HL-60/S4 treated with retinoic acid at 250 ng/mL for 4 days and 3 days (cell line): ENCODE measurements around the gene DDX10.
"Not testable (repeated sequence)": the region's sequence is repeated elsewhere in the genome, so short reads cannot be mapped to it uniquely, and the experiment has no call there.

Experiments
- in situ Hi-C: fragments of 300-500 bp; cut with MboI; formaldehyde crosslinking; loops from 2 replicates; pipeline ENCODE4 v1.7.0; 2022; ENCODE audit warnings: low sequenced_read_pairs

Gene DDX10

DNA sequence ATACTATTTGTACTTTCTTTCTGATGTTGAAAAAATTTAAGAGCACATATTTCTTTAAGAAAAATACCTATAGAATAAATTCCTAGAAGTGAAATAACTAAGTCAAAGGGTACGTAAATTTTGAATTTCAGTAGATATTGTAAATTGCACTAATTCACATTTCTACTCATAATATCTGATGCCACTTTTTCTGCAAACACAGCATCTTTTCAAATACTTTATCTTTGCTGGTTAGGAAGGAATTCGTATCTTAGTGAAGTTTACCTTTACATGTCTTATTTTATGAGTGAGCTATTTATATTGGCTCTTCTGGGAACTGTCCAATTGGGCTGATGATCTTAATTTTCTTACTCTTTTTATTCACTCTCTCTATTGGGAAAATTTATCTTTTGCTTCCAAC lies 148.2 kb downstream of the DDX10 start:
- in situ Hi-C loops: no loop called here

GRCh38 chr11:108817976-108818375 lies 153.1 kb downstream of the DDX10 start:
- in situ Hi-C loops: no loop called here

- in situ Hi-C loops: no loop called here
These were observed 154.1 kb downstream of the DDX10 start for GRCh38 chr11:108818971-108819370.

- in situ Hi-C loops: no loop called here
These were observed 155.1 kb downstream of the DDX10 start for GRCh38 chr11:108819957-108820356.

DNA sequence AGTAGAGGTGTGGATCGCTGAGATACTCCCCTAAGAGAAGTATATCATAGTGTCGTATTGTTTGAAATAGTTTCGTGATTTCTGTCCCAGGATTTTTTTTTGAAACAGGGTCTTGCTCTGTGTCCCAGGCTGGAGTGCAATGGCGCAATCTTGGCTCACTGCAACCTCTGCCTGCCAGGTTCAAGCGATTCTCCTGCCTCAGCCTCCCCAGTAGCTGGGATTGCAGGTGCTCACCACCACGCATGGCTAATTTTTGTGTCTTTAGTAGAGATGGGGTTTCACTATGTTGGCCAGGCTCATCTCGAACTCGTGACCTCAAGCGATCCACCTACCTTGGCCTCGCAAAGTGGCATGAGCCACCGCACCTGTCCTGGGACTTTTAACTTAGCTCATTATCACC lies 159.1 kb downstream of the DDX10 start:
- in situ Hi-C loops: not testable (repeated sequence)

- in situ Hi-C loops: no loop called here
These were observed 159.7 kb downstream of the DDX10 start for GRCh38 chr11:108824545-108824944.

GRCh38 chr11:108825381-108825780 lies 160.5 kb downstream of the DDX10 start:
- in situ Hi-C loops: no loop called here

GRCh38 chr11:108826136-108826535 lies 161.3 kb downstream of the DDX10 start:
- in situ Hi-C loops: no loop called here

GRCh38 chr11:108835624-108836023 lies 170.8 kb downstream of the DDX10 start:
- in situ Hi-C loops: no loop called here

DNA sequence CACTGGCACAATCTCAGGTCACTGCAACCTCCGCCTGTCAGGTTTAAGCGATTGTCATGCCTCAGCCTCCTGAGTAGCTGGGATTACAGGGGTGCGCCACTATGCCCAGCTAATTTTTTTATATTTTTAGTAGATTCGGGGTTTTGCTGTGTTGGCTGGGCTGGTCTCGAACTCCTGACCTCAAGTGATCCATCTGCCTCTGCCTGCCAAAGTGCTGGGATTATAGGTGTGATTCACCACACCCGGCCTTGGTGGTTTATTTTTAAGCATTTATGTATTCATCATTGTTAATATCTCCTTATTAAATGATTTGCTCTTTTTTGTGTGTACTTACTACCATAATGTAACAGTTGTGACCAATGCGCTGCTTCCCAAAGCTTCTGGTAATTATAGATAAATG lies 171.7 kb downstream of the DDX10 start:
- in situ Hi-C loops: no loop called here

- in situ Hi-C loops: no loop called here
These were observed 173.4 kb downstream of the DDX10 start for GRCh38 chr11:108838102-108838791.

GRCh38 chr11:108838792-108839105 lies 173.9 kb downstream of the DDX10 start:
- in situ Hi-C loops: no loop called here

- in situ Hi-C loops: no loop called here
These were observed 181.1 kb downstream of the DDX10 start for GRCh38 chr11:108846009-108846408.

DNA sequence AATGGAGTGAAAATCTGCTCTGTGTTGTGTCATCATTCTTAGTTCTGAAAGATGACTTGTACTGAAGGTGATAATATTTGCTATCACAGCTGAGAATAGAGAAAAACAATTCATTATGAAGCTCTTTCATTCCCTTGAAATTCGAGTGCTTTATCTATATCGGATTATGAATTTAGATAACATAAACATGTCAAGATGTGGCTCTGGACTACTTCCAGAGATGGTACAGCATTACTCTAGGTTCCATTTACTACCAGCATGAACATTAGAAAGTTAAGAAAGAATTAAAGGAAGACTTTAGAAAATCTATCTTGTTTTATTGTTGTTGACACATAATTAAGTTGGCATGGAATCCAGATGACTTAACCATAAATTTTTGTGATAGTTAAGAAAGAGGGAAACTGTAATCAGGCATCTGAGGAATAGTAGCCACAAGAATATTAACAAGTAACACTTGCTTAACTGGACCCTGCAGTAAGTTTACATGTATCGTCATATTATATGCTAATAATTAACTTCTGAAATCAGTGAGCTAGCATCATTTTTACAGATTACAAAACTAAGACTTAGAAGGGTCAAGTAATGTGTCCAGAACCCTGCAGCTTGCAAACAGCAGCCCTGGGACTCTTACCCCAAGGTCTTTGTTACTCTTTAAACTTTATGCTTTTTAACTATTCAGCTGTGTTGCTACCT lies 182.6 kb downstream of the DDX10 start:
- in situ Hi-C loops: no loop called here

DNA sequence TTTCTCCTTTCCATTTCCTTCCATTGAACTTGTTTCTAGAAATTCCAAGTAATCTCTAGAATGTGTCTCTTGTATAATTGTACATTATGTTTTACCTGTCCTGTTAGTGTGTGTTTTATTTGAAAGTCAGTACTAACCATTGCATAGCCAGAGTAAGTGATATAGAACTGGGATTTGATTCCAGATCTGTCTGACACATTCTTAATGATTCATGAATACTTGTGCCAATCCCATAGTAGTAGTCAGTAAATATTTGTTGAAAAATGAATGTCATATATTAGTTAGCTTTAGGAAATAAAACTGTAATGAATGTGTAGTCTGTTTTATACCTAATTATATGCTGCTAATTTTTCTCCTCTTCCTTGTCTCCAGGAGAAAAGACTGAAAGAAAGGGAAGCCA lies 186.9 kb downstream of the DDX10 start:
- in situ Hi-C loops: no loop called here

GRCh38 chr11:108852701-108853100 lies 187.8 kb downstream of the DDX10 start:
- in situ Hi-C loops: no loop called here

- in situ Hi-C loops: no loop called here
These were observed 188.3 kb downstream of the DDX10 start for GRCh38 chr11:108853151-108853550.

DNA sequence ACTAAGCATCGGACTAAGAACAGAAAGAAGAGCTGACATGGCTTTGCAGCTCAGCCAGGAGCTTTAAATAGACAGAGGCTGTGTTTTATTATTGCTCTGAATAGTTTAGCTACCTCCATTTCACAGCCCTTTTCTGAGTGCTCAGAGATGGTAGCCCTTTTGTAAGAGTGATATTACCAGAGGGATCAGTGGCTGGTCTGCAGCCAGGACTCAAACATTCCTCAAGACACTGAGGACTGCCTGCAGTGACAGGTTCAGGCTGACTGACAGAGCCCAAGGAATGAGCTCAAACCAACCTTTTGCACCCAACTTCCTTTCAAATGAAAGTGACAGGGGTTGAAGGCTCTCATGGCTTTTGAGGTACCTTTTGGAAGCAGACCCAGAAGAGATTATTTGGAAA lies 189.0 kb downstream of the DDX10 start:
- in situ Hi-C loops: no loop called here

GRCh38 chr11:108854346-108854745 lies 189.5 kb downstream of the DDX10 start:
- in situ Hi-C loops: no loop called here

DNA sequence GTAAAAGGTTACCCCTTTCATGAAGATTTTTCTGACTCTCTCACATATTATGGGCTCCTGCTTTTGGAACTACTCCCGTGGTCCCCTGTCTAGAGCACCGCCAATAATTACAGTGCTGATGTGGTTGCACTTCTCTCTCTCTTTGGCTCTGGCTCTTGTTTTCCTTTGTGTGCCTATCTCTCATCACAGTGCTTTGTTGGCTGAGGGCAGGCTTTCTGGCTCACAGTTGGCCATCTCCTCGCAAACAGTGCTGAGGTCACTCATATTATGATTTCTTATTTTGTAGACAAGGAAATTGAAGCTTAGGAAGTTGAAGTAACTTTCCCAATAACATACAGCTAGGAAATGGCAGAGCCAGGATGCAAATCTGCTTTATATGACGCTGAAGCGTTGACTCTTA lies 192.5 kb downstream of the DDX10 start:
- in situ Hi-C loops: no loop called here

- in situ Hi-C loops: no loop called here
These were observed 193.8 kb downstream of the DDX10 start for GRCh38 chr11:108858622-108859021.

GRCh38 chr11:108859510-108859909 lies 194.6 kb downstream of the DDX10 start:
- in situ Hi-C loops: no loop called here

DNA sequence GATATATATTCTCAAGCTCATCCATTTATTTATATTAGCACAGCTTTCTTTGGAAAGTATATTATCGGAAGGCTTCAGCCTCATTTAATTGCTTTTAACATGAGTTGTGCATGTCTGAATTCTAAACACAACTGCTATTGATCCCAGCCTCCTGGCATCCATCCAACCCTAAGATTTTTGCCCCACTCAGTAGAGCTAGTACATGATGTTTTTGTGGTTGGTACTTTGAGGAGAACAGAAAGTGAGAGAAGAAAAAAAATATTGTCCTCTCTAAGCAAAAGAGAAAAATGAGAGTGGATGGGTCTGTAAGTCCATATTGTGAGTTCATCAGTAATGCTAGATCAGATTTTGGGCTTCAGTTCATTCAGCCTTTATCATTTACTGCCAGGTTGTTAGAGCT lies 198.7 kb downstream of the DDX10 start:
- in situ Hi-C loops: no loop called here
